Stimulated activated CD4-positive, alpha-beta T cell treated with anti-CD3 and anti-CD28 coated beads, Interleukin-4, amount 100 ng/mL, for 4 hours (primary cell): ENCODE data around the gene MAP3K6.

Experiments used
- DNase-seq, 2 experiments: peaks; one replicate each; pipeline ENCODE4 v3.0.0-alpha.2; 2020

Gene MAP3K6

DNA sequence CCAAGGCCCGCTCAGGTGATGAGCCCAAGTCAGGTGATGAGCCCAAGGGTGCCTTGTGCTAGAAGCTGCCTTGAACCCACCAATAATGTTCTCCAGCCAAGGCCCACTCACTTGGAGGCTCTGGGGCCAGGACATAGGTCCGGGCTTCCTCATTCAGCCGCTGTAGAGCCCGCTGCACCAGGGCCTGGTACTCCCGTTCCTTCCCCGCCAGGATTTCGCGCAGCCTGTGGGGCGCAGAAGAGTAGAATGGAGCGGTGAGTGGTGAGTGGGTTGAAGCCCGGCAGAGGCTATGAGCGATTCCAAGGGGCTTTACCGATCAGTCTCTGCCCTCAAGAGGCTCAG is 10.5 kb downstream of the MAP3K6 start:
- DNase-seq, result no peak

DNA sequence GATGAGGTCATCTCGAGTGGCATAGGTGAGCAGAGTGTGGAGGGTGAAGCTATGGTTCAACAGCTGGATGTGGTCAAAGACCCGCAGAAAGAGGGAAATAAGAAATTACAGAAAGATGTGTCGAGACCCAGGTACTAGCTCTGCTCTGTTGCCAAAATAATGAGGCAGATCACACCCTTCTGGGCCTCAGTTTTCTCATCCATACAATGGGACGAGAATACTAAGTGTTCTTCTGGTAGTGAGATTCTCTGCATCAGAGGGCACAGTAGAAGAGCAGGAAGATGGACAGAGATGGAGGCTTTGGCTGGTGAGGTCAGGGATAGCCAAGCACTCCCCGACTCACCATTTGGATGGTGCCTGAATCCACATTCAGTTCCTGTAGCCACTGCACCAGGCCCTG is 11.1 kb downstream of the MAP3K6 start:
- DNase-seq, result no peak

DNA sequence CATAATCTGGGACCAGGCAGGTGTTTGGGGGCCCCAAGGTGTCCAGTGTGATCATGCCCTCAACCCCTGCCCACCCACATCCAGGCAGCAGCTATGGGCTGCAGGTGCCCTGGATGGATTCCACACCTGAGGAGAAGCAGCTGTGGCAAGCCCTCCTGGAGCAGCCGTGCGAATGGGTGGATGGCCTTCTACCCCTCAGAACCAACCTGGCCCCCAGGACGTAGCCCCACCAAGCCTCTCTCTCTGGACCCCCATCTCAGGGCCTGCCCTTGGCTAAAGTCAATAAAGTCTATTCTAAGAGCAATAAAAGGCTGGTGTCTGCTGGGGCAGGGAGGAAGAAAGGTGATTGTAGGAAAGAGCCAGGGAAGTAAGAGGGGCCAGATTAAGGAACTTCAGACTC is 13.1 kb downstream of the MAP3K6 start:
- DNase-seq, result no peak

DNA sequence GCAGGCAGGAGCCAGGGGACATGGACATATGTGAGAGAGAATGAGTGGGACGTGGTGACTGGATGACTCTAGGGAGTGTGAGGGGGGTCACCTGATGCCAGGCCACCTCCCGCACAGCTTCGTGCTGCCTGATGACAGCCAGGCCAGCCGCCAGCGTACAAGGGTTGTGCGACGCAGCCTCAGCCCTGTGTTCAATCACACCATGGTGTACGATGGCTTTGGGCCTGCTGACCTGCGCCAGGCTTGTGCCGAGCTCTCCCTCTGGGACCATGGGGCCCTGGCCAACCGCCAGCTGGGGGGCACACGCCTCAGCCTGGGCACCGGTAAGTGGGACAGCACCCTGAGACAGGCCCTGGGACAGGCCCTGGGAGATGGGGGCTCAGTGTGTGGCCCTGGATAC is 13.6 kb downstream of the MAP3K6 start:
- DNase-seq, result no peak

DNA sequence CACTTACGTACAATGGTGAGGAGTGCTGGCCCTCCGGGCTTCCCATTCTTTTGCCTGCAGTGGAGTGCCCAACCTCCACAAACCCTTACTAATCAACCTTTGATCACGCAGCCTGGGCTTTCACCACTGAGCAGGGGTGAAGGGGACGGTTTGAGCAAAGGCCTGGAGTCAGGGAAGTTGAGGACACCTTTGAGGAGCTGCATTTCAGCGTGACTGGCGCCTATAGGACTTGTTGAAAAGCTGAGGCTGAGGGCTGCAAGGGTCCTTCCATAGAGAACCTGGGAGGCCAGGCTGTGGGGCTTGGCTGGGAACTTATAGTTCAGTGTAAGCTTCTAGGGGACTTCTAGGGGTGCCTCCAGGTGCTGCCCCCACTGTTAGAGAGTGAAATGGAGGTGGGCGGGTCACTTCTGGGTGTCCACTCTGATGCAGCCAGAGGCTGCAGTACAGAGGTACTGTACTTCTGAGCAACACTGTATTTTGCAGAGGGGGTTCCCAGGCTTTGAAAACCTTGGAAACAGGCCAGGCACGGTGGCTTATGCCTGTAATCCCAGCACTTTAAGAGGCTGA is 15.1 kb downstream of the MAP3K6 start:
- no peak for DNase-seq

DNA sequence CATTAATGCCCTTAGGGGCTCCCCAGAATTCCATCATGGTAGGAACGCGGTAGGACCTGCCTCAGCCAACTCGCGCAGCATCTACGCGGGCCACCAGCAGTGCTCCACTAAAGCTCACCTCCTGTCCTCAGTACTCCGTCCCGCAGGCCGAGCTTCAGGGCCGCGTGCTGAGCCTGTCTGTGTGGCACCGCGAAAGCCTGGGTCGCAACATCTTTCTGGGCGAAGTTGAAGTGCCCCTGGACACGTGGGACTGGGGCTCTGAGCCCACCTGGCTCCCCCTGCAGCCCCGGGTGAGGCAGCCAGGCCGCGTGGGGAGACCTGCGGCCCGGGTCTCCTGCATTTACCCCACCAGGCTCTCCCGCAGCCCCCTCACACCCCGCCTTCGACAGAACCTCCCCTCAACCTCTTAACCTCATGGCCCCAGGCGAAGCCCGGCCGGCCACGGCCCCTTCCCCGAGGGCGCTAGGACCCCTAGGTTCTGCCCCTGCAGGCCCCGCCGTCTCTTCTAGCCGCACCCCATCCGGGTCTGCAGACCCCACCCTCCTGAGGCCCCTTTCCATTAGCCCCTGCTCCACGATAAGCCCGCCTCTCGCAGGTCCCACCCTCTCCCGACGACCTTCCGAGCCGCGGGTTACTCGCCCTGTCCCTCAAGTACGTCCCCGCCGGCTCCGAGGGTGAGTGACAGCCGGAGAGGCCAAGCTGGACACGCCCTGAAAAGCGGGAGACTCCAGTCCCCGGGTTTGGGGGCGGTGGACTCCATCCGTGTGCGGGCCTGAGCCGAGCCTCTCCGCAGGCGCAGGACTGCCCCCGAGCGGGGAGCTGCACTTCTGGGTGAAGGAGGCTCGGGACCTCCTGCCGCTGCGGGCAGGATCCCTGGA is 15.9 kb downstream of the MAP3K6 start:
- no peak for DNase-seq

DNA sequence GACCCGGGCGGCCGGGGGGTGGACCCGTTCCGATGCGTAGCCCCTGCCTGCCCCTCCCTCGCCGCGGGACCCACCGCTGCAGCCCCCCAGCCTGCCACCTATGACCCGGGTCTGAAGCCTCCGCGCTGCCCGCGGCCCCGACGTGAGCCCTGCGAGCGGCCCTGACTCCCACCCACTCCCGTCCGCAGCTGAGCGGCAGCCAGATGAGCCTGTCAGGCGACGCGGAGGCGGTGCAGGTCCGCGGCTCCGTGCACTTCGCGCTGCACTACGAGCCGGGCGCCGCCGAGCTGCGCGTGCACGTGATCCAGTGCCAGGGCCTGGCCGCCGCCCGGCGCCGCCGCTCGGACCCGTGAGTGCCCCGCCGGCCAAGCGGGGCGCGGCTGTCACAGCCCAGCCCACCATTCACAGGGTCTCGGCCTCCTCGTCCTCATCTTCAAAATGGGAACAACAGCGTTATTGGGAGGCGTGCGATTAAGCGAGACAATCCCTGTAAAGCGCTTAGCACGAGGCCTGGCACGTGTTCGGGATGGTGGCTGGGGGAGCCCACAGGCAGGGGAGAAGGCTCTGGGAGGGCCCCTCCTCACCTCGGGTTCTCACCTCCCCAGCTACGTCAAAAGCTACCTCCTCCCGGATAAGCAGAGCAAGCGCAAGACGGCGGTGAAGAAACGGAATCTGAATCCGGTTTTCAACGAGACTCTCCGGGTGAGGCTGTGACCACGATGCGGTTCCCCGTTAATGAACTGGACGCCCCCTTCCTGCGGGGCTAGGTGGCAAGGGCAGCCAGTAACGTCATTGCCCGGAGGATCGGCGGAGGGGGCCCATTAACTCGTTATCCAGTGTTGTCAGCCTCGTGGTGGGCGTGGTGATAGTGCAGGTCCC is 16.7 kb downstream of the MAP3K6 start:
- DNase-seq, result no peak

DNA sequence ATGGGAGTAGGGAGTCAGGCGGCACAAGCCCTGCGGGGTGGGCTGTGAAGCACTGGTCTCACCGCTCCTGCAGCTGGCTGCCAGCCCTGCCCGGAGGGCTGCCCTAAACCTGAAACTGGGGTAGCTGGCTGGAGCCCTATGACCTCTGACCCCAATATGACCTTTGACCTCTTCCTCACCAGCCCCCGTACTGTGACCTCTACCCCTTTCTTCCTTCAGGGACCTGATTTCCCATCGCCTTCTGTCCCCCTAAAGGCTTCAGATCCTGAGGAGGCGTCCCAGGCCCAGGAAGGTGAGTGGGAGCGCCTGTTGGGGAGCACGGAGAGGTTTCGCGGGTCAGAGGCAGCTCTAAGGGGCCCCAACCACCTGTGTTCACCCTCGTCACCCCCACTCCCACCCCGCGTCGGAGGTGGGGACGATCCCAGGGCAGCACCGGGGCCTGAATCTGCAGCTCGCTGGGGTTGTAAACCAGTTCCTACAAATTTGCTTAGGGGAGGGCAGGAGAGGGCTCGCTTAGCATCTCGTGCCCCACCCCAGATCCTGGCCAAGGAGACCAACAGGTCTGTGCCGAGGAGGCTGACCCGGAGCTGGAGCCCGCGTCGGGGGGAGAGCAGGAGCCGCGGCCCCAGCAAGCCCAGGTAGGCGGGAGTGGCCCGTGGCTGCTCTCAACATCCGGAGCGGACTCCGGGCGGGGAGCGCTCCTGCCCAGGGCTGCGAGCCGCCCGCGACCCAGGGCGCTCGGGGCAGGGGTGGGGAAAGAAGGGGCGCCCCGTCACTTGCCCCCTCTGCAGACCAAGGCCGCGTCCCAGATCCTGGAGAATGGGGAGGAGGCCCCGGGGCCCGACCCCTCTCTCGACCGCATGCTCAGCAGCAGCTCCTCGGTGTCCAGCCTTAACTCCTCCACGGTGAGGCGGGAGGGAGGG is 17.6 kb downstream of the MAP3K6 start:
- peak in 1 of 2 experiments; percentile 27 for DNase-seq

DNA sequence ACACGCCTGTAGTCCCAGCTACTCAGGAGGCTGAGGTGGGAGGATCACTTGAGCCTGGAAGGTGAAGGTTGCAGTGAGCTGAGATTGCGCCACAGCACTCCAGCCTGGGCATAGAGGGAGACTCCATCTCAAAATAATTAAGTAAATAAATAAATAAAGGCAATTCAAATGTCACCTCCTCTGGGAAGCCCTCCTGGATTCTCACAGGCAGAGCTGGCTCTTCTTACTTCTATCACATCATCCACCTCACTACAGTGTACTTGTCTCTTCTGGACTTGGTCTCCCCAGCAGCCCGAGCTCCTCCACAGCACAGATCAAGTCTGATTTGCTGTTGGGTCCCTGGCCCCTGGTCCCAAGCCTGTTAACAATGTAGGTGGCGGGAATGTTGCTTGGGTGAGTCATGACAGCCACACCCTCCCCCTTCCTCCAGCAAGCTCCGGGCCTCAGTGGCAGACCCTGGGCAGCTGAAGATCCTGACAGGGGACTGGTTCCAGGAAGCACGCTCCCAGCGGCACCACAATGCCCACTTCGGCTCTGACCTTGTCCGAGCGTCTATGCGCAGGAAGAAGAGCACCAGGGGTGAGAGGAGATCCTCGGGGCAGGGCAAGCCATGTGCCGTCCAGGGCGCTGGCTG is 19.7 kb downstream of the MAP3K6 start:
- no peak for DNase-seq

DNA sequence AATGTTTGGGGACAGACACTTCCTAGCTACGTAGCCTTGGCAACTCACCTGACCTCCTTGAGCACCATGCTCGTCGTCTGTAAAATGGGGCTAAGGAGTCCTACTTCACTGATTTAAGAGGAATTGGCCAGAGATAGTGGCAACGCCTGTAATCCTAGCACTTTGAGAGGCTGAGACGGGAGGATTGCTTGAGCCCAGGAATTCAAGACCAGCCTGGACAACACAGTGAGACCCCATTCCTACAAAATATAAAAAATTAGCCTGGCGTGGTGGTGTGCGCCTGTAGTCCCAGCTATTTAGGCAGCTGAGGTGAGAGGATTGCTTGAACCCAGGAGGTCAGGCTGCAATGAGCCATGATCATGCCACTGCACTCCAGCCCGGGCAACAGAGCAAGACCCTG is 20.4 kb downstream of the MAP3K6 start:
- DNase-seq, result no peak

DNA sequence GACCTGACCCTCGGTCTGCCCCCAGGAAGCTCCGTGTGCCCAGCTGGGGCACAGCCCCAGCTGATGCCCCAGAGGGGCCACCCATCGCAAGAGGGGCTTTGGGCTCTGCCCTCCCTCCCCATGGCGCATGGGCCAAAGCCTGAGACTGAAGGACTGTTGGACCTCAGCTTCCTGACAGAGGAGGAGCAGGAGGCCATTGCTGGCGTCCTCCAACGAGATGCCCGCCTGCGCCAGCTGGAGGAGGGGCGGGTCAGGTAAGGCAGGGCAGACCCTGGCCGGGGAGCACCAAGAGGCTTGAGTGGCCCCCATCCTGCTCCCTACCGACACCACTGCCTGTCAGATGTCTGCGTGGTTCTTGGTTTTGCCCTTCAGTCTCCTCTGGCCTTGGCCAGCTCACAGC is 21.5 kb downstream of the MAP3K6 start:
- no peak for DNase-seq

DNA sequence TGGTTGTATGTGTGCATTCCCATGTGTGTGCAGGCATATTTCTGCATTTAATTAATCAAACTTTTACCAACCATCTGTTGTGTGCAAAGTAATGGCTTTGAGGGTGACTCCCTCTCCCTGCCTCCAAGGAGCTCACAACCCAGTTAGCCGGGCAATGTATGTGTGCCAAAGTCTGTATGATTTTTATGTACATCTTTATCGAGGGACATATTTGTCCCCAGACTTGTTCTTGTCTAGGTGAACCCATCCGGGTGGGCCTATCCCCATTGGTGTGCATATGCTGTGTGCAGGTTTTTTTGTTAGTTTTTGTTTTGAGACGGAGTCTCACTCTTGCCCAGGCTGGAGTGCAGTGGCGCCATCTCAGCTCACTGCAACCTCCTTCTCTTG is 23.1 kb downstream of the MAP3K6 start:
- no peak for DNase-seq

DNA sequence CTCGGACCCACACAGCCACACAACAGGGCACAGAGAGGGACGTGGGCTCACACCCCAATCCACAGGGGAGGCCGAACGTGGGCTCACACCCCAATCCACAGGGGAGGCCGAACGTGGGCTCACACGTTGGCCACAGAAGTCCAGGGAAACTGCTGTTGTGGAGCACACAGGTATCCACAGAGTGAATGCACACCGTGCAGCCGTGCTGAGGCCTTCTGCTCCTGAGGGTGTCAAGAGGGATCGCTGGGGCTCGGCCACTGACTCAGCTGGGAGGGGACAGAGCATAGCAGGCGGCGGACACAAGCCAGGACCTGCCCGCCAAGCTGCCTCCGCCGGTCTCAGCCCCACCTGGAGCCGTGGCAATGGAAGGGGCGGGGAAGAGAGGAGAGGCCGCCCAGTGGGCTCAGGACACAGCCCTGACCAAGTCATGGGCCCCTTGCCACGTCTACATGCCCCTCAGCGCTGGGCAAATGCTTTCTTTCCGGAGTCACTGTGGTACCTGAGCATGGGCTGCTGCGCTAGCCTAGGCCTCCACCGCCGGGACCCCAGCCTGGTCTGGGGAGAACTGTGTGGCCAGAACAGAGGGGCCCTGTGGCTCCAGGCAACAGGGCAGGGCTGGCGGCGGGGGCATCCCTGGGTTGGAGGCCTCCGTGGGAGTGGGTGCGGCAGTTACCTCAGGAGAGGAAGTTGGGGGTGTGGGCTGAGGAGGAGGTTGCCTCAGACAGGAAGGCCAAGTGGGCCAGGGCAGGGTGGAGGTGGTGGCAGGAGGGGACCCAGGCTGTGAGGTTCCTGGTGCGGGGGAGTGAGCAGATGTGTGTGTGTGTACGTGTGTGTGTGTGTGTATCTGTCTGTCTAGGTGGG is 23.8 kb downstream of the MAP3K6 start:
- DNase-seq, result peak; percentile 54 to 85

DNA sequence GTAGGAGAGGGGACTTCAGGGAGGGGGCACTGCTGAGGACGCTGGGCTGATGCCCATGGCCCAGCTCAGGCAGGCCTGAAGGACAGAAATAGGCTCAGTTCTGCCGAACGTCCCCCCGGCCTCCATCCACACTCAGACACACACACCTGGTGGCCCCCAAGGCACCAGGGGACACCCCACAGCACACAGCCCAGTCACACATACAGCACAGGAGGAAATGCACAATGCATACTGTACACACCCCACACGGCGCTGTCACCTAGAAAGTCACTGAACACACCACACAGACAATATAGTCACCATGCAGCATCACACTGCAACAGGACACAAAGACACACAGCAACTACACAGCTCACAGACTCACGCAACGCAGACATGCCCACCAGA is 24.4 kb downstream of the MAP3K6 start:
- DNase-seq, result peak; percentile 27 to 32

DNA sequence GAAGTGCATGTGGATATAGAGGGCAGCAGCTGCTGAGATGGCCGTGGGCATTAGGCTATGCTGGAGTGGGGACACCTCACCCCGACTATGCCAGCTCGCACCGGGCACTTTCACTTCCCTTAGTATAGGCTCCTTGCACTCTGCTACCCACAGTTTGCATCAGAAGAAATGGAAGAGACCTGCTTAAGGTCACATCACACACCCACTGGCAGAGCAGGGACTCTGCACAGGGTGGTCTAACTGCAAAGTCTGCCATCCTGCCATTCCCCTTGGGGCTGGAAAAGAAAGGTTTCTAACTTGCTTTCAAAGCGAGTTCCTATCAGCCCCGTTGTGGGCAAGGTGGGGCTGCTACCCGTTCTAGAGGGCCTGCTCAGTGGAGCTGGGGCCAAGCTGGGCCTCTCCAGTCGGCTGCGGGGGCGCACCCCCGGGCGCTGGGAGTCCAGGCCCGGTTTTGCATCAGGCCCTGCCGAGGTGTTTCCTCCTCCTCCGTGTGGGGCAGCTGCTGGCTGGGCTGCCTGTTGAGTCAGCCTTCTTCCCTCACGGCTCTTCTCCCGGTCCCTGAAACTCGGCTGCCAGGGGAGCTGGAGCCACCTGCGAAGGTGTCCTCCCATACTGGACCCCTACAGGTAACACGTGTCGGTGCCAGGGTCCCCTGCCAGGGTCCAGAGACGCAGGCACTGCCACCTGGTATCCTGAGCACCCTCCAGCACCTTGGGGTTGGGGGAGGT is 25.1 kb downstream of the MAP3K6 start, which contains the start of gene SYTL1:
Gene SYTL1 (plus strand): TSS at position 498 of the 728 bp plus-strand sequence. CDS start 3,313 bp downstream, outside the sequence.
- DNase-seq, result peak; percentile 48 to 49

DNA sequence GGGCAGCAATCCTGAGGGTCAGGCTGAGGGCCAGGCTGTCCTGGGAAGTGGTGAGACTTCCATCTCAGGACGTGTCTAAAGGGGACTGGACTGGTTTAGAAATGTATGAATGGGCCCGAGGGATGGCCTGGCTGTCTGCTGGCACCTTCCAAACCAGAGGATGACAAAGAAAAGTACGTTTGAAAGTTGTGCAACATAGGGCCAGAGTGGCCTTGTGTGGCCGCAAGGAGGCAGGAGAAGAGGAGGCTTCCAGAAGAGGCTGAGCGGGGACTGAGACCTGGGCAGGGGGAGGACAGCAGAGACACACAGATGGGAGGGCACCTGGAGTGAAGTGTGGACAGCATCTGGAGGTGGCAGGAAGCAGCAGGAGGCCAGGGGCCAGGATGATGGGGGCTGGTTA is 27.5 kb downstream of the MAP3K6 start:
- no peak for DNase-seq

DNA sequence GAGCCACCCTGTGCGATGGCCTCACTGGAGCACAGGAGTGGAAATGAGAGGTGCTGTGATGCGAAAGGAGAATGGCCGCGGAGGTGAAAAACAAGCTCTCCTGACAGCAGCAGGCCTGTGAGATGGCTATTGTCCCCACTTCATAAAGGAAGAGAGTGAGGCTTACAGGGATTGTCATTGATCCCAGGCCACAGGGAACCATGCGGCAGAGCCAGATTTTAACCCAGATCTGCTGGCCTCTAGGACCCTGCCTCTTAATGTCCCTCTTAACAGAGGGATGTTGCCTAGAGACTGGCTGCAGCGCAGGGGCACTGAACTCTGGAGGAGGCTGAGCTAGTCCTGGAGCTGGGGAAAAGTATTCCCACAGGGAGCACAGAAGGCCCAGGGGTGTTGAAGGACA is 28.0 kb downstream of the MAP3K6 start:
- DNase-seq, result no peak

DNA sequence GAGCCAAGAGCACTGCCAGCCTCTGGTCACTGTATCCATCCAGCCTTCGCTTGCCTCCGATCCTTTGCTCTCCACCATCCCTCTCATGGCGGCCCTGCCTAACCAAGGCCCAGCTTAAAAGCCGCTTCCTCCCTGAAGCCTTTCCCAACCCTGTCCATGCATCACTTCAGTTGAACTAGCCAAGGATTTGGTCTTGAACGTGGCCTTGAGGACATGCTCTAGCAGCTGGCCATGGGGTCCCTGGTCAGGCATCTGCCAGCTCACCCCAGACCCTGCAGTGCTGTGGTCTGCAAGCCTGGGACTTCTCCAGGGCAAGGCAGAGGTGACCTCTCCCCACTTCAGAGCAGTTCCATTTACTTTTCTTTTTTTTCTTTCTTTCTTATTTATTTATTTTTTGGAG is 30.0 kb downstream of the MAP3K6 start:
- no peak for DNase-seq

DNA sequence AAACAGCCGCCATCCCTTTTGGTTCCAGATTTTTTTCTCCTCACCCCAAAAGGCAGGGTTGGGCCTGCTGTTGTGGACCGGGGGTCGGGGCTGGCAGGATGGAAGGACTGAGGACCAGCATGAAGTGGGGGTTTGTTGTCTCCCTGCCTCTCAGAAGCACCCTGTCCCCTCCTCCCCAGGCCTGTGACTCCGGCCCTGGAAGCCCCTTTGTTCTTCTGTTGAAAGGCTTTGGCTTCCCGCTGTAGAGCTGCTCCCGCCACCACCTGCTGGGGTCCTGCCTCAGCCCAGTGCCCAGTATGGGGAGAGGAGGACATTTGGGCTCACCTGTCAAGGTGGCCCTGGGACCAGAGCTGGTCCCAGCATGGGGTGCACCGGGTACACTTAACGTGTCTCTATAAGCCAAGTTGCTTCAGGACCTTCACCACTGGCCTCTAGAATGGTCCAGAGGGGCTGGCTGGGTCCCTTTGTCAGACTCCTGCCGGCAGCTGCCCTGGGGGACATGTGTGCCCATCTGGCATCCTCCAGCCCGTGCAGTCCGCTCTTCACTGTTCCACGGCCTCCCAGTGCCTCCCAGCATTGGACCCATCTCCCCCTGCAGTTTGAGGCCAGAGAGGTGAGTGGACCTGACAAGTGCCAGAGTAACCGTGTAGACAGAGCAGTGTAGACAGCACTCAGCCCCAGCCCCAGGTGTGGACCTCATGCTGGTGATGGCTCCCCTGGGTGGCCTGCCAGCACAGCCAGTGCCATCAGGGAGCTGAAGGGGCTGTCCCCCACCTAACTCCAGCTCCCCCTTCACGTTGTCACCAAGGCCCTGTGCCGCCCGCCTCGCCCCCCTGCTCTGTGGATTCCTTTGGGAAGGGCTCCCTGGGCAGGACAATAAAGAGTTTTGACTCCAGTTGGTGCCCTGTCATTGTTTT is 31.0 kb downstream of the MAP3K6 start:
- DNase-seq, result no peak
